GM12878 (cell line): ENCODE results near the gene FLVCR2. TPM values are rescaled to one million over a fixed set of nuclear protein-coding genes. Genes with fewer than 3 reads are reported as not detected.

Experiments
- ATAC-seq: fragments of 200-7000 bp; cut with Tn5 transposase; 3 replicates; pipeline ENCODE4 v1.9.1; 2020; ENCODE audit warnings: mild to moderate bottlenecking, moderate library complexity
- BruUV-seq: library from RNA; stranded (reverse); fragments of 400-500 nt; replicated peaks from 2 replicates; lab custom pipeline; 2021; lab: Mats Ljungman, UMichigan
- CTCF ChIA-PET: fragments of 300-600 bp; sonication (Branson Sonifier 250); formaldehyde crosslinking; extraction: SDS; loops from one replicate; lab custom pipeline; 2021; ENCODE audit warnings: inconsistent platforms; lab: Yijun Ruan, JAX
- POLR2A ChIA-PET: fragments of 350-600 bp; formaldehyde crosslinking; extraction: SDS; loops from one replicate; lab custom pipeline; 2021; ENCODE audit warnings: inconsistent platforms; lab: Charles Lee
- RAD21 ChIA-PET: fragments of 300-600 bp; sonication (Branson Sonifier 250); formaldehyde crosslinking; loops from one replicate; lab custom pipeline; 2023; ENCODE audit warnings: antibody characterized with exemption; ENCODE audit not compliant: unreplicated experiment; lab: Charles Lee
- SMC1A ChIA-PET: fragments of 300-600 bp; sonication (Branson Sonifier 250); formaldehyde crosslinking; loops from one replicate; lab custom pipeline; 2023; ENCODE audit not compliant: unreplicated experiment, uncharacterized antibody; lab: Charles Lee
- DNase-seq: peaks from one replicate; pipeline ENCODE4 v3.0.0-alpha.2; 2011; ENCODE audit warnings: low read depth, low spot score
- FAIRE-seq: peaks from 3 replicates; lab custom pipeline; 2011; peaks lifted over from hg19 to GRCh38; lab: Jason Lieb, UNC
- H2AFZ ChIP-seq: 2 replicates; pipeline ENCODE4 v1.6.0; 2011; ENCODE audit warnings: low read depth, low read length, control low read depth; ENCODE audit not compliant: control insufficient read depth
- H3K27ac ChIP-seq: 2 replicates; pipeline ENCODE4 v1.5.1; 2011; ENCODE audit warnings: control low read depth; ENCODE audit not compliant: control insufficient read depth, insufficient read depth
- H3K27me3 ChIP-seq, 2 experiments: replicated peaks in 1 of 2; 2 replicates each; pipeline versions ENCODE4 v1.6.0 to v1.6.1; 2011; ENCODE audit warnings: low read length in 1 of 2; ENCODE audit not compliant: control insufficient read depth in 2 of 2, insufficient read depth in 2 of 2
- H3K36me3 ChIP-seq, 2 experiments: 2 replicates each; pipeline ENCODE4 v1.5.1; 2011; ENCODE audit warnings: low read length in 1 of 2; ENCODE audit not compliant: control insufficient read depth in 2 of 2, insufficient read depth in 2 of 2
- H3K4me1 ChIP-seq: 2 replicates; pipeline ENCODE4 v1.6.1; 2011; ENCODE audit warnings: mild to moderate bottlenecking, low read length, moderate library complexity, mixed read lengths; ENCODE audit not compliant: control insufficient read depth, insufficient read depth
- H3K4me2 ChIP-seq: 2 replicates; pipeline ENCODE4 v1.6.0; 2011; ENCODE audit warnings: control low read depth; ENCODE audit not compliant: control insufficient read depth, insufficient read depth
- H3K4me3 ChIP-seq: fragments of 200-600 bp; sonication (generic); 2 replicates; pipeline ENCODE4 v1.5.1; 2016
- H3K79me2 ChIP-seq: 2 replicates; pipeline ENCODE4 v1.6.0; 2011; ENCODE audit warnings: low read length; ENCODE audit not compliant: control insufficient read depth, insufficient read depth
- H3K9ac ChIP-seq: 2 replicates; pipeline ENCODE4 v1.8.0; 2011; ENCODE audit warnings: low read length, control low read depth, mixed read lengths; ENCODE audit not compliant: control insufficient read depth, insufficient read depth
- H3K9me3 ChIP-seq: replicated peaks from 3 replicates; pipeline ENCODE4 v1.5.1; 2011; ENCODE audit warnings: mild to moderate bottlenecking, low read length; ENCODE audit not compliant: control insufficient read depth, insufficient read depth
- H4K20me1 ChIP-seq: 2 replicates; pipeline ENCODE4 v1.6.0; 2011; ENCODE audit not compliant: control insufficient read depth, insufficient read depth
- ATF7 ChIP-seq: fragments of 450-650 bp; IDR thresholded peaks from 2 replicates; pipeline ENCODE4 v1.6.1; 2016; ENCODE audit warnings: low read depth, mild to moderate bottlenecking
- CBX3 ChIP-seq: fragments of 200-600 bp; sonication (generic); IDR thresholded peaks from 2 replicates; pipeline ENCODE4 v1.6.1; 2016; ENCODE audit warnings: low read depth, borderline replicate concordance
- CHD1 ChIP-seq: IDR thresholded peaks from 2 replicates; pipeline ENCODE4 v1.6.1; 2012; ENCODE audit warnings: low read depth, low read length, improper control_type of control experiment
- CHD4 ChIP-seq: fragments of 200-600 bp; sonication (generic); IDR thresholded peaks from 2 replicates; pipeline ENCODE4 v1.6.1; 2016; ENCODE audit warnings: mild to moderate bottlenecking
- CREM ChIP-seq: IDR thresholded peaks from 2 replicates; pipeline ENCODE4 v1.6.1; 2014; ENCODE audit warnings: antibody characterized with exemption, low read depth
- E2F4 ChIP-seq: IDR thresholded peaks from 2 replicates; pipeline ENCODE4 v1.6.1; 2012; ENCODE audit warnings: low read depth, low read length, improper control_type of control experiment
- E2F8 ChIP-seq: fragments of 450-650 bp; IDR thresholded peaks from 2 replicates; pipeline ENCODE4 v1.6.1; 2018; ENCODE audit warnings: mild to moderate bottlenecking, low read depth, moderate library complexity; ENCODE audit not compliant: partially characterized antibody
- EZH2 ChIP-seq: IDR thresholded peaks from 2 replicates; pipeline ENCODE4 v1.6.1; 2012; ENCODE audit warnings: low read depth, mild to moderate bottlenecking, control low read depth, inconsistent platforms, low read length, borderline replicate concordance; ENCODE audit not compliant: control insufficient read depth
- MEF2A ChIP-seq: IDR thresholded peaks from 2 replicates; pipeline ENCODE4 v1.6.1; 2011; ENCODE audit warnings: low read depth, mild to moderate bottlenecking, low read length, moderate library complexity; ENCODE audit not compliant: insufficient read depth
- MYB ChIP-seq: fragments of 150-350 bp; IDR thresholded peaks from 2 replicates; pipeline ENCODE4 v1.6.1; 2014; ENCODE audit warnings: mild to moderate bottlenecking, low read depth, low read length, borderline replicate concordance
- POLR2AphosphoS5 ChIP-seq: IDR thresholded peaks from 2 replicates; pipeline ENCODE4 v1.6.1; 2011; ENCODE audit warnings: mild to moderate bottlenecking, low read length, inconsistent platforms
- POU2F2 ChIP-seq: IDR thresholded peaks from 3 replicates; pipeline ENCODE4 v1.6.1; 2011; ENCODE audit warnings: low read depth, mild to moderate bottlenecking, low read length, borderline replicate concordance
- RB1 ChIP-seq: fragments of 450-650 bp; formaldehyde crosslinking; IDR thresholded peaks from 2 replicates; pipeline ENCODE4 v1.6.1; 2017; ENCODE audit warnings: mild to moderate bottlenecking, borderline replicate concordance
- TCF3 ChIP-seq: IDR thresholded peaks from 2 replicates; pipeline ENCODE4 v1.6.1; 2012; ENCODE audit warnings: low read depth, mild to moderate bottlenecking, low read length, borderline replicate concordance; ENCODE audit not compliant: insufficient read depth
- WGBS: methylation state at CpG from one replicate; pipeline ENCODE4 v1.1.6; 2016; ENCODE audit warnings: low lambda C conversion rate; ENCODE audit not compliant: insufficient replicate concordance, insufficient coverage; ENCODE audit errors: missing lambda C conversion rate; 5-methylcytosine and 5-hydroxymethylcytosine counted together
- in situ Hi-C: fragments of 300-500 bp; cut with MboI; formaldehyde crosslinking; loops from 9 replicates; pipeline ENCODE4 v1.14.3; 2018; ENCODE audit warnings: mixed read lengths
- intact Hi-C: fragments of 100-400 bp; cut with micrococcal nuclease; formaldehyde crosslinking; loops from one replicate; pipeline ENCODE4 v1.14.2; 2022; ENCODE audit not compliant: unreplicated experiment
- polyA plus RNA-seq, 11 experiments: library from polyadenylated mRNA; depleted of rRNA in 4 of 11; unstranded in 6 of 11; stranded (reverse) in 5 of 11; fragments of >200 nt; fragmentation: Nextera tagmentation in 4 of 11; fragmentation: Illumina TruSeq in 1 of 11; extraction: Ambion mirVana in 4 of 11; extraction: Trizol in 1 of 11; gene quantifications; 1 replicate in 1 of 11; 2 replicates in 10 of 11; pipeline versions ENCODE4 v1.2.1 to v1.2.3, GENCODE V29; 2011 to 2016; ENCODE audit warnings: inconsistent platforms in 2 of 11, missing spikeins in 2 of 11, low read depth in 1 of 11
- total RNA-seq, 4 experiments: library from RNA; depleted of rRNA in 3 of 4; stranded (reverse); fragments of >200 nt in 3 of 4; fragmentation: Illumina TruSeq in 1 of 4; extraction: Trizol in 1 of 4; gene quantifications; 2 replicates each; pipeline versions ENCODE4 v1.2.1 to v1.2.3, GENCODE V29; 2013 to 2021
- TF ChIP-seq, protein P1 (sequence below): fragments of 450-650 bp; formaldehyde crosslinking; IDR thresholded peaks from 2 replicates; pipeline ENCODE4 v1.4.0; 2022; ENCODE audit warnings: mild to moderate bottlenecking, moderate library complexity

FLVCR2 gene
- total and polyA plus RNA-seq, 10 of the 15 experiments (the other 5 are each of a cell fraction or from before 2014, with no cell fraction given): 0.24 to 3.7 (median 1.6) TPM

GRCh38 chr14:75654127-75654732 is 75.8 kb downstream of the FLVCR2 start (continued):
- TF ChIP-seq MEF2A: 0 out of 2 replicates have a peak, but pooled peaks have one; percentile 18
- no peak for TF ChIP-seq CHD4
- TF ChIP-seq RB1: peak; percentile 42; the same call in 1 of the 2 replicates
- no peak for TF ChIP-seq E2F8
- TF ChIP-seq, all 136 proteins: peak for 7

- no peak overlapping the region for H3K27ac ChIP-seq
- H3K9ac ChIP-seq: no peak overlapping the region
- no peak for ATAC-seq
- 0% methylated on average over 1 of the region's 1 CpG for WGBS
- BruUV-seq: no TSS peak
- H3K4me3 ChIP-seq: no peak overlapping the region
- no peak for FAIRE-seq
- ChIA-PET SMC1A (interaction anchor here (0.6 to 12.4 kb wide), 20 partner anchors 8 to 201 kb away, joined by 3 to 375 read pairs (median 4); partner anchors contain the start of genes BATF and FLVCR2), RAD21 (interaction anchor here (0.6 to 13.7 kb wide), 18 partner anchors 8 to 353 kb away, joined by 3 to 320 read pairs (median 5); partner anchors contain the start of genes BATF and FLVCR2), CTCF (interaction anchor here (0.9 to 13.0 kb wide), 34 partner anchors 9 to 351 kb away, joined by 3 to 578 read pairs (median 6); partner anchors contain the start of genes BATF, FLVCR2 and TGFB3), POLR2A (interaction anchor here (1.6 to 1.9 kb wide), 4 partner anchors 77 to 134 kb away, joined by 3 to 12 read pairs (median 6); partner anchors contain the start of gene FLVCR2)
- H3K27me3 ChIP-seq: no peaks in the 10 kb centered on the region
- H2AFZ ChIP-seq: no peak overlapping the region
- in situ Hi-C loops (loop anchor here (10.0 kb wide), 1 partner anchor 530 kb away; the partner anchor contains the start of gene NEK9), intact Hi-C loops (loop anchor here (2.0 to 10.0 kb wide), 2 partner anchors 348 to 520 kb away; no protein-coding TSS in a partner anchor)
- peaks cover 15% of the 10 kb centered on the region for H3K79me2 ChIP-seq
- no peak overlapping the region for H3K4me2 ChIP-seq
- no peaks in the 10 kb centered on the region for H3K4me1 ChIP-seq
- peaks cover 5 to 24% of the 10 kb centered on the region in 2 experiments for H3K36me3 ChIP-seq
- H4K20me1 ChIP-seq: no peaks in the 10 kb centered on the region
- no peaks in the 10 kb centered on the region for H3K9me3 ChIP-seq
- TF ChIP-seq CHD1: no peak
- no peak for TF ChIP-seq CBX3
- TF ChIP-seq CREM: no peak
- TF ChIP-seq, protein P1, sequence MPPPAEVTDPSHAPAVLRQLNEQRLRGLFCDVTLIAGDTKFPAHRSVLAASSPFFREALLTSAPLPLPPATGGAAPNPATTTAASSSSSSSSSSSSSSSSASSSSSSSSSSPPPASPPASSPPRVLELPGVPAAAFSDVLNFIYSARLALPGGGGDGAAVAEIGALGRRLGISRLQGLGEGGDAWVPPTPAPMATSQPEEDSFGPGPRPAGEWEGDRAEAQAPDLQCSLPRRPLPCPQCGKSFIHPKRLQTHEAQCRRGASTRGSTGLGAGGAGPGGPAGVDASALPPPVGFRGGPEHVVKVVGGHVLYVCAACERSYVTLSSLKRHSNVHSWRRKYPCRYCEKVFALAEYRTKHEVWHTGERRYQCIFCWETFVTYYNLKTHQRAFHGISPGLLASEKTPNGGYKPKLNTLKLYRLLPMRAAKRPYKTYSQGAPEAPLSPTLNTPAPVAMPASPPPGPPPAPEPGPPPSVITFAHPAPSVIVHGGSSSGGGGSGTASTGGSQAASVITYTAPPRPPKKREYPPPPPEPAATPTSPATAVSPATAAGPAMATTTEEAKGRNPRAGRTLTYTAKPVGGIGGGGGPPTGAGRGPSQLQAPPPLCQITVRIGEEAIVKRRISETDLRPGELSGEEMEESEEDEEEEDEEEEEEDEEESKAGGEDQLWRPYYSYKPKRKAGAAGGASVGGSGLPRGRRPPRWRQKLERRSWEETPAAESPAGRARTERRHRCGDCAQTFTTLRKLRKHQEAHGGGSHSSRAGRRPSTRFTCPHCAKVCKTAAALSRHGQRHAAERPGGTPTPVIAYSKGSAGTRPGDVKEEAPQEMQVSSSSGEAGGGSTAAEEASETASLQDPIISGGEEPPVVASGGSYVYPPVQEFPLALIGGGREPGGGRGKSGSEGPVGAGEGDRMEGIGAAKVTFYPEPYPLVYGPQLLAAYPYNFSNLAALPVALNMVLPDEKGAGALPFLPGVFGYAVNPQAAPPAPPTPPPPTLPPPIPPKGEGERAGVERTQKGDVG: no peak
- no peak for TF ChIP-seq EZH2
- no peak for TF ChIP-seq TCF3
- TF ChIP-seq POU2F2: no peak
- TF ChIP-seq E2F4: no peak
- no peak for TF ChIP-seq ATF7
- no peak for TF ChIP-seq POLR2AphosphoS5
- TF ChIP-seq MYB: no peak
- no peak for DNase-seq
These were observed 76.8 kb downstream of the FLVCR2 start for GRCh38 chr14:75655235-75655634.
